DND-41 (cell line): ENCODE data around the gene FIBCD1.

Experiments
- EZH2 ChIP-seq: IDR thresholded peaks from 3 replicates; pipeline ENCODE4 v1.6.1; 2012; ENCODE audit warnings: borderline replicate concordance, low read depth, mild to moderate bottlenecking, moderate library complexity, low read length, inconsistent platforms; ENCODE audit not compliant: severe bottlenecking
- TF ChIP-seq, protein P1 (sequence below): IDR thresholded peaks from 2 replicates; pipeline ENCODE4 v1.5.1; 2012; ENCODE audit warnings: borderline replicate concordance, low read length, moderate library complexity, mild to moderate bottlenecking; ENCODE audit not compliant: poor library complexity, severe bottlenecking; ENCODE audit errors: extremely low read depth

DNA sequence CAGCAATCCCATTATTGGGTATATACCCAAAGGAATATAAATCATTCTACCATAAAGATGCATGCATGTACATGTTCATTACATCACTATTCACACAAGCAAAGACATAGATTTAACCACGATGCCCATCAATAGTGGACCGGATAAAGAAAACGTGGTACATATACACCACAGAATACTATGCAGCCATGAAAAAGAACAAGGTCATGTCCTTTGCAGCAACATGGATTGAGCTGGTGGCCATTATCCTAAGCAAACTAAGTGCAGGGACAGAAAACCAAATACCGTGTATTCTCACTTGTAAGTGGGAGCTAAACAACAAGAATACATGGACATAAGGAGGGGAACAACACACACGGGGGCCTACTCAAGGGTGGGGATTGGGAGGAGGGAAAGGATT, 36.1 kb upstream of the FIBCD1 start:
- TF ChIP-seq, protein P1, sequence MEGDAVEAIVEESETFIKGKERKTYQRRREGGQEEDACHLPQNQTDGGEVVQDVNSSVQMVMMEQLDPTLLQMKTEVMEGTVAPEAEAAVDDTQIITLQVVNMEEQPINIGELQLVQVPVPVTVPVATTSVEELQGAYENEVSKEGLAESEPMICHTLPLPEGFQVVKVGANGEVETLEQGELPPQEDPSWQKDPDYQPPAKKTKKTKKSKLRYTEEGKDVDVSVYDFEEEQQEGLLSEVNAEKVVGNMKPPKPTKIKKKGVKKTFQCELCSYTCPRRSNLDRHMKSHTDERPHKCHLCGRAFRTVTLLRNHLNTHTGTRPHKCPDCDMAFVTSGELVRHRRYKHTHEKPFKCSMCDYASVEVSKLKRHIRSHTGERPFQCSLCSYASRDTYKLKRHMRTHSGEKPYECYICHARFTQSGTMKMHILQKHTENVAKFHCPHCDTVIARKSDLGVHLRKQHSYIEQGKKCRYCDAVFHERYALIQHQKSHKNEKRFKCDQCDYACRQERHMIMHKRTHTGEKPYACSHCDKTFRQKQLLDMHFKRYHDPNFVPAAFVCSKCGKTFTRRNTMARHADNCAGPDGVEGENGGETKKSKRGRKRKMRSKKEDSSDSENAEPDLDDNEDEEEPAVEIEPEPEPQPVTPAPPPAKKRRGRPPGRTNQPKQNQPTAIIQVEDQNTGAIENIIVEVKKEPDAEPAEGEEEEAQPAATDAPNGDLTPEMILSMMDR, result no peak
- TF ChIP-seq EZH2, result no peak
